Measurements from ENCODE around the gene CABLES1.
"Not testable (repeated sequence)": the region's sequence is repeated elsewhere in the genome, so short reads cannot be mapped to it uniquely, and the experiment has no call there.

The CABLES1 gene

GRCh38 chr18:23142251-23142929, 7.1 kb downstream of the CABLES1 start:
- DNase-seq (ENCODE audit: low read depth): no peak

- DNase-seq (ENCODE audit: low read depth): no peak
Observed at GRCh38 chr18:23143016-23143814, 7.9 kb downstream of the CABLES1 start.

- peak; percentile 57 for DNase-seq (ENCODE audit: low read depth)
Observed at GRCh38 chr18:23143815-23144261, 8.6 kb downstream of the CABLES1 start.

DNA sequence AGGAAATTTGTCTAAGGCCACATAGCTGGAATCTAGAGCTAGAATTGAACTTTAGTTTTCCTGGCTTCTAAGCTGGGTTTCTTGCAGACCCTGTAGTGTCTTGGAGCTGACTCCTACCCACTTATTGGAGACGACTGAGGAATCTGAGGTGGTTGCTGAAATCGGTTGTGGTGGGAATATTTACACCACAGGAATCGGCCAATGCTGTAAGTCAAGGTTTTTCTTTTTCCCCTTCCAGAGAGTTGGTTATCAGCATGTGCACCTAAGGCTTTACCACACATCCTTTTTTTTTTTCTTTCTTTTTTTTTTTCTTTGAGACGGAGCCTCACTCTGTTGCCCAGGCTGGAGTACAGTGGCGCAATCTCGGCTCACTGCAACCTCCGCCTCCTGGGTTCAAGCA, 9.4 kb downstream of the CABLES1 start:
- no peak for DNase-seq (ENCODE audit: low read depth)

DNA sequence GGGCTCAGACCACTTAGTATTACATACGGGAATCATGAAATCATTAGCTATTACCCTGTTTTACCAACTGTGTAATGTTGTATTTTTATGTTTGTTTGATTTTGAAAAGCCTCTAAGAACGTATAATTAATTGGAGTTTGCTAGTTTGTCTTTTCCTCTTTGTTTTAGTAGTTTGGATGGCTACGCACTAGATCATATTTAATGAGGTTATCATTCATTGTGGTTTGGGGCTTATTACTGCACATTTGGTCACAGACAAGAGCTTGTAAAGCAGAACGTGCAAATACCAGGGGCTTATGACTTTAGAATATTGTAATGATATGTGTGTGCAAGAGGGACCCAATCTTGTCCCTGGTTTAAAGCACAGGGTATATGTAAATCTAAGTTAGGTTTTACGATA, 10.3 kb downstream of the CABLES1 start:
- DNase-seq (ENCODE audit: low read depth): no peak

DNA sequence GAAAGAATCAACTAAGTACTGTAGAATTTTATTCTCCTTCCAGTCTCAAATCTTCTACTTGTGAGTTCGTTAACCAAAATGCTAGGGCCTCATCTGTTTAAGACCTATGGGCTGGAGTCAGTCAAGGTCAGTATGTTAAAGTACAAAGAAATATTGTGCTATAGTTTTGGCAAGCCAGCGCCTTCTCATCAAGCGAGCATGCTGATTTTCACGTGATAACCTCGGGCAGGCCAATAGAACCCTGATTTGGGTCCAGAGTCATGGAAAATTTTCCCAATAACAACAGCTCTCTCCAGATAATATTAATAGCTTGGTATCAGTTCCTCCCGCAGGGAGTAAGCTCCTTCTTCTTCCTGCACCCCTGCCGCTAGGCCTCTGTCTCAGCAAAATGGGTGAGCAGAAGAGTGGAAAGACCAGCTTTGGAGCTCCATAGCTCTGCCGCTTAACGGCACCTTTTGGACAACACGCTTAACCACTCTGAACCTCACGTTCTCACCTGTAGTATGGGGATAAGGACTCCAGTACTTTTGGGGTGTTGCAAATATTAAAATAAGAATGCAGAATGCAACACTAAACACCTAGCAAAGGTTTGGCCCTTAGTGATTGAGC, 11.7 kb downstream of the CABLES1 start:
- no peak for DNase-seq (ENCODE audit: low read depth)

DNA sequence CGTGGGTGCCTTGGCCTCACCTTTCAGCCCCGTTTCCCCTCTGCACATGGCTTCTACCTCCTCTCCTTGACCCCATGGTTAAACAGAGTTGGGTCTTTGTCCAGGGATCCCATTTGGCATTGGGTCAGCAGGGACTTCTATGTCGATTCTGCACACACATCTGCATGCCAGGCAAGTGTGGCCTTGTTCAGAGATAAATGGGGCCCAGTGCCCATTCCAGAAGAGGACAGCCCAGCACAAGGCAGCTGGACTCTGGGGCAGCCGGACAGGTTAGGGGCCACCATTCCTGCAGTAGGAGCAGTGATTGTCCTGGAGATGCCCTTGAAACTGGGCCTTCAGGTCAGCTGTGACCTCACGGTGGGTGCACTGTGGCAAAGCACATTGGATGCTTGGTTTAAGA, 13.1 kb downstream of the CABLES1 start:
- DNase-seq (ENCODE audit: low read depth): no peak

DNA sequence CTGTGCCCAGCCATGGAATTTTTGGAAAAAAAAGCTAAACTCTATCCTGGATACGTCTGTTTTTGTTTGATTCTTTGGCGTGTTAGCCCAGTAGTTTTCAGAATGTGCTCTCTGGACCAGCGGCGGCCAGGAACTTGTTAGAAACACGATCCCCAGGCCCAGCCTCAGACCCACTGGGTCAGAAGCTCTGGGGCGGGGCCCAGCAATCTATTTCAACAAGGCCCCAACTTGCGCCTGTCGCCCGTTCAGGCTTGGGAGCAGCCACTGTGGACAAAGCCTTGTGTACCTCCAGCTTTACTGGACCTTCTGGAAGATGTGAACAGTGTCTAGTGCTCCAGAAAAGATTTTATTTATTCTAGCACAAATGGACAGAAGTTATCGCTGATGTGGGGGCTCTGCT, 14.3 kb downstream of the CABLES1 start:
- no peak for DNase-seq (ENCODE audit: low read depth)

- peak; percentile 48 for DNase-seq (ENCODE audit: low read depth)
Observed at GRCh38 chr18:23151414-23152099, 16.3 kb downstream of the CABLES1 start.

DNA sequence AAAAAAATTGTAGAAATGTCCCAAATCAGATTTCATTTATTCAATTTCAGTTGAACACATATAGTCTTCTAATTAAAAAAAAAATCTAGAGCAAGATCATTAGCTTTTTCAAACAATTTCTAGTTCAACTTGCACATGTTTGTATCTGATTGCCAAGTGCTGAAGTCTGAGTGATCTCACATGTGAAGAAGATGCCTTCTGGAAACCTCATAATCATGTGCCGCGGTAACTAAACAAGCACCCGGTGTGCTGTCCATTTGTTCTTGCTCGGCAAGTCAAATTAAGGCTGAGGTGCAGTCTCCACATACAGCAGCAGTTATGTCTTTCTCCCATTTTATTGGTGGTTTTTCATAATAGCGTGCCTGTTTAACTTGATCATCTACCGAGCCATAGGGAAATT, 18.7 kb downstream of the CABLES1 start:
- DNase-seq (ENCODE audit: low read depth): no peak

DNA sequence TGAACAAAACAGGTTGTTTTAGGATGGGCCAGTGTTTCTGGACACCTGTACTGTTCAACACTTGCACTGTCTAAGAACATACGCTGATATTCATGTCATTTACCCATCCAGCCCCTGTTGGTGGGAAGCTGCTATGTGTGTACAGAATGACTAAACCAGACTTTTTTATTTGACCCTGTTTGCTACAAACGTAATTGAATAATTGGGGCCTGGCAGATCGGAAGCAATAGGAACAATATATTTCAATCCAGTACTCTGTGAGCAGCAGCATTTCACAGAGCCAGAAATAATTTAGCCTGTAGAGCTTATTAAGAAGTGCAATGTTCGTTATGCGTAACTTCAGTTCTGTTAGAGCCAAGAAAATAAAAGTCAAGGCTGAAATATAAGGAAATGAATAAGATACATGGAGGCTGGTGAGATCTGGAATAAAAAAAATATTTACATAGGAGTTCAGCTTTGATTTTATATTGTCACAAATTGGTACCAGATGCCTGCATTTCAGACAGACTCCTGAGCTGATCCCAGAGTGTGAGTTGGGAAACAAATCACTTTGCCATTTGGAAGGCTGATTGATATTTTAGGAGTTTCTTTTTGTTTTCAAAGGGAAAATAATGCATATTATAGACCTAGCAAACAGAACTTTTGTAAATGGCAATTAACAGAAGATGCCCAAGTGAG, 19.7 kb downstream of the CABLES1 start:
- DNase-seq (ENCODE audit: low read depth): no peak

DNA sequence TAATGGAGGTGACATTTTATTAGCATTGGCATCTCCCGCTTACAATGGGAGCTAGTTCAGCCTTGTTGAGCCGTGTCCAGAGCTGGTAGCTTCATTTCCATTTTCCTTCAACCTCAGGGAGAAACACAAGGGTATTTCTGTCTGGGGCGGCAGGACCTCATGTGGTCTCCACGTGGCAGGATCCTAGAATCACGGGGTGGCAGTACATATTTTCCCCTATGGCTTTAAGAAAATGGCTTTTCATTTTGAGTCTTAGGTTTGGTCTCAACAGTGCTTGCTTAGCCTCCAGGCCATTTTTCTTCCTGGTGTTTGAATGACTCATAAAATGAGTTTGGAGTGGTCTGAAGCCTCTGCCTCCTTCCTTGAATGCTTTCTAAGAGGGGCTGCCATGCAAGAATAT, 20.3 kb downstream of the CABLES1 start:
- no peak for DNase-seq (ENCODE audit: low read depth)

GRCh38 chr18:23156134-23156533, 20.8 kb downstream of the CABLES1 start:
- DNase-seq (ENCODE audit: low read depth): no peak

DNA sequence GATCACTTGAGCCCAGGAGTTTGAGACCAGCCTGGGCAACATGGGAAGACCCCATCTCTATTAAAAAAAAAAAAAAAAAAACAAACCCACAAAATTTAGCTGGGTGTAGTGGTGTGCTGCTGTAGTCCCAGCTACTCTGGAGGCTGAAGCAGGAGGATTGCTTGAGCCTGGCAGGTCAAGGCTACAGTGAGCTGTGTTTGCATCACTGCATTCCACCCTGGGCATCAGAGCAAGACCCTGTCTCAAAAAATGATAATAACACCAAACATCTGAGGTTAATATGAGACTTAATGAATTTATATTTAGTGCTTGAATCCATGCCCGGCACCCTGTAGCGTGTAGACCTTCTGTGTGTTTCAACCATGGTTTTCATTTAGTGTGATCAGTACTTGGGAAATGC, 22.8 kb downstream of the CABLES1 start:
- DNase-seq (ENCODE audit: low read depth): no peak

DNA sequence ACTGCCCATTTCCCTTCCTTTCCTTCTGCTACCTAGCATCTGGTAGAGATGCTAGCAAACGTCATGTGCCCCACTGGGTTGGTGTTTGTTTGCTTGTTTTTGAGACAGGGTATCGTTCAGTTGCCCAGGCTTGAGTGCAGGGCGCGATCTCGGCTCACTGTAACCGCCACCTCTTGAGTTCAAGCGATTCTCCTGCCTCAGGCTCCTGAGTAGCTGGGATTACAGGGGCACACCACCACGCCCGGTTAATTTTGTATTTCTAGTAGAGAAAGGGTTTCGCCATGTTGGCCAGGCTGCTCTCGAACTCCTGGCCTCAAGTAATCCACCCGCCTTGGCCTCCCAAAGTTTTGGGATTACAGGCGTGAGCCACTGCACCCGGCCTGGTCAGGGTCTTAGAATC, 23.6 kb downstream of the CABLES1 start:
- not testable (repeated sequence) for DNase-seq (ENCODE audit: low read depth)

- no peak for DNase-seq (ENCODE audit: low read depth)
Observed at GRCh38 chr18:23159344-23159743, 24.1 kb downstream of the CABLES1 start.

GRCh38 chr18:23162473-23162872, 27.2 kb downstream of the CABLES1 start:
- no peak for DNase-seq (ENCODE audit: low read depth)

DNA sequence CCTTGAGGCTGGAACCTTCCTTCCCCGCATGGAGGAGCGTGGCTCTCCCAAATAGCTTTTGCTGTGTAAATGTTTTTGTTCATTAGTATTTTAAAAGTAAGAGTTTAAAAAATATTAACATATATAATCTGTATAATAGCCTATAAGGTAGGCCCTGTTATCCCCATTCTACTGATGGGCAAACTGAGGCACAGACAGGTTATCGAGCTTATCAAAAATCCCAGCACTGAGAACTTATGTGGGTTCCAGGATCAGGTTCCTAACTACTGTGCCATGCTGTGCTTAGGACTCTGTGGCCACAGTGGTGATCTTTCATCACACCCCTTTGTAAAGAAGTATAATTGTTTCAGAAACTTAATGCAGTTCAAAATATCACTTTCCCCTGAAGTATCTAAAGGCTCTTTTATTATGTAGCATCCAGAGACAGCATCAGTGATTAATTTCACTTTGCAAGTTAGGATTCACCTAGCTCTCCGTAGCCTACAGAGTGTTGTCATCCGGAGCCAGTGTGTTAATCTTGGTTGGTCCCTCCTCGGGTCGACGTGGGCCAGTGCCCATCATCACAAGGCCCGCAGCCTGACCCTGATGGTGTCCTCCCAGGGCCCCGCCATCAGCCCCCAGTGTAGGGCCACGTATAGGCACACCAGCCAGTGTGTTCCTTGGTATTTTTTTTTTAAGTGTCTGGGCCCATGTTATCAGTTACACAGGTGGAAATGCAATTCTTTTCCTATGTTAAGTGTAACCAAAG, 28.7 kb downstream of the CABLES1 start:
- DNase-seq (ENCODE audit: low read depth): no peak

DNA sequence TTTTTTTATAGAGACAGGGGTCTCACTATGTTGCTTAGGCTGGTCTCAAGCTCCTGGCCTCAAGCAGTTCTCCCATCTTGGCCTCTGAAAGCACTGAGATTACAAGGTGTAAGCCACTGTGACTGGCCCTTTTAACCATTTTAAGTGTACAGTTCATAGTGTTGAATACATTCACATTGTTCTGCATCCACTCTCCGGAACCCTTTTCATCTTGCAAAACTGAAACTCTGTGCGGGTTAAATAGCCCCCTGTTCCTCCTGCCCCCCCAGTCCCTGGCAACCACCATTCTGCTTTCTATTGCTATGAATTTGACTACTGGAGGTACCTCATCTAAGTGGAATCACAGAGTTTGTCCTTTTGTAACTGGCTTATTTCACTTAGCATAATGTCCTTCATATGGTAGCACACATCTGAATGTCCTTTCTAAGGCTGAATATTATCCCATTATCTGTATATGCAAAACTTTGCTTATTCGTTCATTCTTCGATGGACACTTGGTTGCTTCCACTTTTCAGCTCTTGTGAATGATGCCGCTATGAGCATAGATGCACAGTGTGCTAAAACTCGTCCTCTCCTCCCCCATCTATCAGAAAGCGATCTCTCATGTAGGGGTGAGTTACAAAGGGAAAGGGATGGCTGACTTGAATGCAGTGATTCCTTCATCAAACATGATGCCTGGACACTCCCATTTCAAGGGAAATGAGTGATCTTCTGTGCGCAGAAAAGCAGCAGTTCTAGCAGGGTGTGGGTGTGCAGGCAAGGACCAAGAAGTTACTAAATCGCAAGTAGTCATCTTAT, 30.2 kb downstream of the CABLES1 start:
- DNase-seq (ENCODE audit: low read depth): no peak

DNA sequence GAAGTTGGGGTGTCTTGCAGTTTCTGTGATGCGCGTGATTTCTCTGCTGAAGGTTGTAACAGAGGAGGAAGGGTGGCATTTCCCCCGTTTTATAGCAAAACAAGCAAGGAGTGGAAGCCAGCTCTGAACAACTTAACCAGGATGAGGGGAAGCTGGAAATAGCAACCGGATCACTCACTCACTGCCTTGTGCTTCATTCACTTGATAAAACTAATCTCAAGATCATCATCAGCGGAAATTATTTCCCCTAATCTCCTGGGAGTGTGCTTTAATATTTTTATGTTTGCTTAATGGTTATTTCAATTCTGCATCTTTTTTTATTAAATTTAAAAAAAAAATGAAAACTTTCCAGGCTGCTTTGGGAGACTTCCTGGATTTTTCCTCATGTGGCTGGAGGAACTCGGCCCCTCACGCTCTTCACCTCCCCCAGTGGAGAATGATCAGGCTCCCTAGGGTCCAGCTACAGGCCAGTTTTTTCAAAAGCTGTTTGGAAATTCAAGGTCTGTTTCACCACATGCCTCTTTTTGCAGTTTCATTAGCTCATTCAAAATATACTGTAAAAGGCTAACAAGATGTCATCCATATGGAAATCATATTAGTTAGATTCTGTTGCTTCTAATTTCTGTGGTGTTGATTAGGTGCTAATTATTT, 31.7 kb downstream of the CABLES1 start:
- peak; percentile 61 for DNase-seq (ENCODE audit: low read depth)
